ENCODE results near the gene IMPA2.
"Not testable (repeated sequence)": the region's sequence is repeated elsewhere in the genome, so short reads cannot be mapped to it uniquely, and the experiment has no call there.

DNA sequence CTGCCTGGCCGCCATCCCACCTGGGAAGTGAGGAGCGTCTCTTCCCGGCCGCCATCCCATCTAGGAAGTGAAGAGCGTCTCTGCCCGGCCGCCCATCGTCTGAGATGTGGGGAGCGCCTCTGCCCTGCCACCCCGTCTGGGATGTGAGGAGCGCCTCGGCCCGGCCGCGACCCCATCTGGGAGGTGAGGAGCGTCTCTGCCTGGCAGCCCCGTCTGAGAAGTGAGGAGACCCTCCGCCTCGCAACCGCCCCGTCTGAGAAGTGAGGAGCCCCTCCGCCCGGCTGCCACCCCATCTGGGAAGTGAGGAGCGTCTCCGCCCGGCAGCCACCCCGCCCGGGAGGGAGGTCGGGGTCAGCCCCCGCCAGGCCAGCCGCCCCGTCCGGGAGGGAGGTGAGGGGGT is 21.7 kb upstream of the IMPA2 start:
- not testable (repeated sequence) for TF ChIP-seq POLR2A (IDR thresholded peaks at IDR 0.05)
- TF ChIP-seq, protein P1, sequence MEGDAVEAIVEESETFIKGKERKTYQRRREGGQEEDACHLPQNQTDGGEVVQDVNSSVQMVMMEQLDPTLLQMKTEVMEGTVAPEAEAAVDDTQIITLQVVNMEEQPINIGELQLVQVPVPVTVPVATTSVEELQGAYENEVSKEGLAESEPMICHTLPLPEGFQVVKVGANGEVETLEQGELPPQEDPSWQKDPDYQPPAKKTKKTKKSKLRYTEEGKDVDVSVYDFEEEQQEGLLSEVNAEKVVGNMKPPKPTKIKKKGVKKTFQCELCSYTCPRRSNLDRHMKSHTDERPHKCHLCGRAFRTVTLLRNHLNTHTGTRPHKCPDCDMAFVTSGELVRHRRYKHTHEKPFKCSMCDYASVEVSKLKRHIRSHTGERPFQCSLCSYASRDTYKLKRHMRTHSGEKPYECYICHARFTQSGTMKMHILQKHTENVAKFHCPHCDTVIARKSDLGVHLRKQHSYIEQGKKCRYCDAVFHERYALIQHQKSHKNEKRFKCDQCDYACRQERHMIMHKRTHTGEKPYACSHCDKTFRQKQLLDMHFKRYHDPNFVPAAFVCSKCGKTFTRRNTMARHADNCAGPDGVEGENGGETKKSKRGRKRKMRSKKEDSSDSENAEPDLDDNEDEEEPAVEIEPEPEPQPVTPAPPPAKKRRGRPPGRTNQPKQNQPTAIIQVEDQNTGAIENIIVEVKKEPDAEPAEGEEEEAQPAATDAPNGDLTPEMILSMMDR (IDR thresholded peaks at IDR 0.05), result not testable (repeated sequence)

All from body of pancreas (tissue), 4 donors.